HG03520 (cell line): ENCODE data around the gene IFT122.
"Not testable (repeated sequence)": the region's sequence is repeated elsewhere in the genome, so short reads cannot be mapped to it uniquely, and the experiment has no call there.

ENCODE experiments used
- ATAC-seq: cut with Tn5 transposase; IDR thresholded peaks from one replicate; pipeline ENCODE4 v1.9.1; 2021; ENCODE audit warnings: mild to moderate bottlenecking, moderate library complexity; ENCODE audit not compliant: unreplicated experiment

The IFT122 gene

DNA sequence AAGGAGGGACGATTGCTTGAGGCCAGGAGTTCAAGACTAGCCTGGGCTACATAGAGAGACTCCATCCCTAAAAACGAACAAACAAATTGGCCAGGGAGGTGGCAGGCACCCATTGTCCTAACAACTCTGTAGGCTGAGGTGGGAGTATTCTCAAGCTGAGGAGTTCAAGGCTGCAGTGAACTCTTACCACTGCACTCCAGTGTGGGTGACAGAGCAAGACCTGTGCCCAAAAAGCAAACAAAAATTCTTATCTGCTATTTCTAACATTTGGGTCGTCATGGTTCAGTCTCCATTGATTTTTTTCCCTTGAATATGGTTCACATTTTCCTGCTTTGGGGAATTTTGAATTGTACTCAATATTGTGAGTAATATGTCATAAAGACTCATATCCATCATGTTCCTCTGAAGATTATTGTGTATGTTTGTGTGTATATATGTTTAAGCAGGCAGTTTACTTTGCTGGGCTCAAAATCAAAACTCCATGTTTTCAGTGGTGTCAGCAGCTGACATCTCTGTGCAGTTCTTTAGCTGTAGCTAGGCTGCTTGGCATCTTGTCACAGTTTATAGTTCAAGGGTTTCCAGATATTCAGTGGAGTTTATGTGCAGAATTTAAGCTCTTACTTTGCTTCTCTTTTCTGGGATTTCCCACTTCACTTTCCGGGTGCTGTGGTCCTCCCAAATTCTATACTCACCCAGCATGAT, 33.2 kb downstream of the IFT122 start:
- ATAC-seq, result no peak

DNA sequence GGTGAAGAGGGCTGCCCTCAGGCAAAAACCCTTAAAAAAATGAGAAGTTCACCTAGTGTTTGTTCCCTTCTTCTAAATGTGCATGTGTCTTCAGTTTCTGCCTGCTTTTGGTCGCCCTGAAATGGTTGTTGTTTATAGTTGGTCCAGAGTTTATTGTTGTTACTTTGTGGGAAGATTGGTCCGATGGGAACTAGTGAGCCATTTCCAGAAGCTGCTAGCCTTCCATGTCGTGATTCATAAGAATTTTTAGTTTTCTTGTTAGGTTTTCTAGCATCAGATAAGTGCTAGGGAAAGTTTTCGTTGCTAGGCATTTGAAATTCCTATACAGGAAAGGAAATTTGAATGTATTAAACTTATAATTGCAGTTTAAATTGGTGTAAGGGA, 33.7 kb downstream of the IFT122 start:
- no peak for ATAC-seq

DNA sequence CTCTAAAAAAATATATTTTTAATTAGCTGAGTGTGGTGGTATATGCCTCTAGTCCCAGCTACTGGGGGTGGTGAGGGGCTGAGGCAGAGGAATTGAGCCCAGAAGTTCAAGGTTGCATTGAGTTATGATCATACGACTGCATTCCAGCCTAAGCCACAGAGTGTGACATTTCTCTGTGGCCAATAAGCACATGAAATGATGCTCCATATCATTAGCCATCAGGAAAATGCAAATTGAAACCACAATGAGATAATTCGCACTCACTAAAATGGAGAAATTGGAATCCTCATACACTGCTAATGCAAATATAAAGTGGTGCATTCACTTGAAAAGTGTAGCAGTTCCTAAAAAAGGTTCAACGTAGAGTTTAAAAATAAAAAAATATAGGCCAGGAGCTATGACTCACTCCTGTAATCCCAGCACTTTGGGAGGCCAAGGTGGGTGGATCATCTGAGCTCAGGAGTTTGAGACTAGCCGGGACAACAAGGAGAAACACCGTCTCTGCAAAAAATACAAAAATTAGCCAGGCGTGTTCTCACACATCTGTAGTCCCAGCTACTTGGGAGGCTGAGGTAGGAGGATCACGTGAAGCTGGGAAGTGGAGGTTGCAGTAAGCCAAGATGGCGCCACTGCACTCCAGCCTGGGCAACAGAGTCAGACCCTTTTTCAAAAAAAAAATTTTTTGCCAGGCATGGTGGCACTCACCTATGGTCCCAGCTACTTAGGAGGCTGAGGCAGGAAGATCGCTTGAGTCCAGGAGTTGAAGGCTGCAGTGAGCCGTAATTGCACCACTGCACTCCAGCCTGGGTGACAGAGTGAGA, 35.2 kb downstream of the IFT122 start:
- ATAC-seq, result no peak

DNA sequence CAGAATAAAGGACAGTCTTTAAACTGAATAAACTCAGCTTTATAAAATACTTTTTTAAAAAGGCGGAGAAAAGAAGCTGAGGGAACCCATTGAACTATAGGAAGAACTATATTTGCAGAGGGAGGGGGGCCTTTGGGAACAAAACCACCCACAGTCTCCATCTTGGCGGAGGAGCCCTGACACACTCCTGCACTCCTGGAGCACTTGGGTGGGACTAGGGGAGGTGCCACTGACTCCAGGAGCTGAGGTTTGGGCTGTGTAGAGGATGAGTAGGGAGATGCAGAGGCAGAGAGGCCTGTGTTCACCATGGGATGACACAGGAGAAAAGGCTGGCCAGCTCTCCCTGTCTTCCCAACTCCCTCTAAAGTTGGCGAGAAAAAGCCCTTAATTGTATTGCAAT, 35.8 kb downstream of the IFT122 start:
- ATAC-seq, result no peak

DNA sequence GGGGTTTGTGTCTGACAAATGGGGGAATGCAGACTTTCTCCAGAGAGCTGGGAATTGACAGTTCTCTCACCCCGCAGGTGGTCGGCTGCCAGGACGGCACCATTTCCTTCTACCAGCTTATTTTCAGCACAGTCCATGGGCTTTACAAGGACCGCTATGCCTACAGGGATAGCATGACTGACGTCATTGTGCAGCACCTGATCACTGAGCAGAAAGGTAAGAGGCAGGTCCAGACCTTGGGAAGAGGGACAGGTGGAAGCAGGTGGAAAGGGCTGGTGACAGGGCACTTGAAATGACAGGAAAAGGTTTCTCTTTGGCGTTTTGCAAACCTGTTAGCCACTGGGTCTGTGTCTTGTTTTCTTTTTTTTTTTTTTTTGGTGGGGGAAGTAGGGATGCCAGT, 36.6 kb downstream of the IFT122 start:
- no peak for ATAC-seq

DNA sequence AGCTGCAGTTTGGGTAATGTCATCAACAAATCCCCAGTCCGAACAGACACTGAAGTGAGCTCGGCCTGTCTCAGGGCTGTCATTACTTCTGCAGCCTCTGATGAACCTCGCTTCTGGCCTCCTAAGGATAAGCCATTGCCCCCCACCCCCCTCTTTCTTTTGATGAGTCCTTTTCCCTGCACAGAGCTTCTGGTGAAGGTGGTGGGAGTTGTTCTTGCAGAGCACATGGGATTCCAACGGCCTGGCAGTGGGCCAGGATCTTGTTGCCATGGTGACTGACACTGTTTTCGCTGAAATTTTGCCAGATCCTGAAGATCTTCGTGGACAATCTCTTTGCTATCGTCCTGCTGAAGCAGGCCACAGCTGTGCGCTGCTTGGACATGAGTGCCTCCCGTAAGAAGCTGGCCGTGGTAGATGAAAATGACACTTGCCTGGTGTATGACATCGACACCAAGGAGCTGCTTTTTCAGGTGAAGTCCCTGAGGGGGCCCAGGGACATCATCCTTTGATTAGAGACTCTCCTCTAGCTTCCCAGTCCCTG, 41.3 kb downstream of the IFT122 start:
- not testable (repeated sequence) for ATAC-seq

DNA sequence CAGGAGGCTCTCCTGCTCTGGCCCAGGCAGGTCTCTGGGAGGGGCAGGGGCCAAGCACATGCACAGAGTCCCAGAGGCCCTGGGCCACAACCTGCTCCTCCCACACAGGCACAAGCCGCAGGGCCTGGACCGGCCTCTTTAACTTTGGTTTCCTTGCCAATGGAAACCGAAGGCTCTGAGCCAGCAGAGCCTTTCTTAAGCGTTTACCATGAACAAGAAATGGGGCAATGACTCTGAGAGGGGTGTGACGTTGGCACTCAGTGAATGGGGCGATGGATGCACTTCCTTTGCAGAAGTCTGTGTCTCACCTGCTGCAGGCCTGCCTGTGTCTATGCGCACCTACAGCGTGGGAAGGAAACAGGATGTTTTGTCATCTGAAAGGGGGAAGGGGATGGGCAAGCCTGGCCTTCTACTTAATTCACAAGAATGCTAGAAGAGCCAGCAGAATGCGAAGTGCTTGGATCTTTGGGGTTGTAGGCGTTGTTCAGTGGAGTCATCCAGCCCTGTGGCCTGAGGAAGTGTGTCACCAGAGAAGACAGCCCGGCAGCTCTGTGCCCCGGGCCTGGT, 41.8 kb downstream of the IFT122 start:
- no peak for ATAC-seq

DNA sequence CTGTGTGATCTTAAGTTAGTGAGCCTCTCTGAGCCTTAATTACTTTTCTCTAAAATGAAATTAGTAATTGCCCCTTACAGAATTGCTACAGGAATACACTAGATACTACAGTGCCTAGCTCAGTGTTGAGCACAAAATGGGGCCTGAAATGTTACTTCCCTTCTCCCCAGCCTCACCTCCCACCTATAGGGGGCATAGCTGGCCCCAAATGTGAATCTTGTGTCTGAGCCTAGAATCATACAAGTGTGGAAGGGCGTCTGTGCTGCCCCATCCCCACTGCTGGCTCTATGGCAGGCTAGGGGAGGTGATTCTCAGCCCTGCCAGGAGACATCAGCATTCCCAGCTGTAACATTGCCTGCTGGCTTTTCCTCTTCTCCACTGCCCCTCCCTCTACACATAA, 42.7 kb downstream of the IFT122 start:
- ATAC-seq, result no peak

DNA sequence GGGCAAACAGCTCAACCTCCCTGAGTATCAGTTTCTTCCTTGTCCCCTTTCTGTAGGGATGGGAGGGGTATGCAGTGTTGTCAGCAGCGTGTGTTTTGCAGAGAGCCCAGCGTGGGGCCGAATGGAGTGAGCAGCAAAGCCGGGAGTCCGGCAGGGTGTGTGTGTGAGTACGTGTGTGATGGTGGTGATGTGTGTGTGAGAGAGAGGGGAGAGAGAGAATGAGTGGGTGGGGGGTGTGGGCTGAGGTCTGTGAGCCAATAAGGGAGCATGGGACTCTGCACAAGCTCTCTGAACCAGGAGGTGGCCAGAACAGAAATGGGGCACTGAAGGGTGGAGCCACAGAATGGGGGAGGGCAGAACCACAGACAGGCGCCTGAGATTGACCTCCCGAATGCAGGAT, 43.8 kb downstream of the IFT122 start:
- ATAC-seq, result no peak

DNA sequence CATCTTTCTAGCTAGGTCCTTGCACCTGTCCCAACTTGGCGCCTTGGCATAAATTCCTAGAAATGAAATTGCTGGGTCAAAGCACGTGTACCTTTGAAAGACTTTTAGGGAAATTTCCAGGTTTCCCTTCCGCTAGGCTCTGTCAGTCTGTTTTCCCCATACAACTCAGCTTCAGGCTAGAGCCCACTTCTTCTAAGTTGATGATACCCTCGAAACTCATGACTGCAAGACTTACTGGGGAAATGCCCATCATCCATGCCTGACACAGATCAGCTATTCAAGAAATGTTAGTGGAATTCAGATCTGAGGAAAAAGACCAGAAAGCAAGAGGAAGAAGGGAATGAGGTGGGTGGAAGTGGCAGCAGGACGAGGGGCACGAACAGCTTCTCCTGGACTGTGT, 45.1 kb downstream of the IFT122 start:
- not testable (repeated sequence) for ATAC-seq

DNA sequence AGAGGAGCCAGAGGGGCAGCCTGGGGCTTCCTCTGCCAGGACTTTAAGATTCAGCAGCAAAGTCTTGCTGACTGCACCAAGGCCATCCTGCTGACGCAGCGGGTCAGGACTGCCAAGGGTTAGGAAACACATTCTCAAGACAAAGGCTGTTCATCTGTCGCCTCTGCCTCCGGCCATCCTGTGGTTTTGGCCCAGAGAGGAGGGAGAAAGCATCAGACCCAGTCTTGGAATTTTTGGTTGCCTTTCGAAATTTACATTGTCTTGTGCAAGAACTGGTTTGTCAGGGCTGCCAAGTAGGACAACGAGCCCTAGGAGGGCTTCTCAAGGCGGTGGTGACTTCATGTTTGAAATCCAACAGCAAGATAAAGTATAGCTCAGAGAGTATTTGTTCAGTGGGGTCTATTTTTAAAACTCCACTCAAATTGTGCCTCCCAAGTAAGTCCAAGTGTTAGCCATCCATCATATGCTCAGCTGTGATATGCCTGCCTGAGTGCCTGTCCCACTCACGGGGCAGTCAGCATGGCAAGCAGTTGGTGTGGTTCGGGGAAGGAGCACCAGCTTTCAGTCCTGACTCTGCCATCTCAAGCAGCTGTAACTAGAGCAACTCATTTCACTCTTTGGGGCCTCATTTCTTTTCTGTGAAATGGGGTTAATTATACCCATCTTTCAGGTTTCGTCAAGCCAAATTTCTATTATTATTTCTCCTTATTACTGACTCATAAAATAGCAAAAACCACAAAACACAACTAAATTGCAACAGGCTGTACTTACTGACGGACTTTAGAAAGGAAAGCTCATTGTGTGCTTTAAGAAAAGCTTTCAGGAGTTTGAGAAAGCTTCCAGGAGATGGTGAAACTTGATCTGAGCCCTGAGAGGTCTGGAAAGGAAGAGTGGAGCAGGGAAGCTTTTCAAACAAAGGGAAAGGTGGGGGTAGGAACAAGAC, 46.0 kb downstream of the IFT122 start:
- no peak for ATAC-seq

DNA sequence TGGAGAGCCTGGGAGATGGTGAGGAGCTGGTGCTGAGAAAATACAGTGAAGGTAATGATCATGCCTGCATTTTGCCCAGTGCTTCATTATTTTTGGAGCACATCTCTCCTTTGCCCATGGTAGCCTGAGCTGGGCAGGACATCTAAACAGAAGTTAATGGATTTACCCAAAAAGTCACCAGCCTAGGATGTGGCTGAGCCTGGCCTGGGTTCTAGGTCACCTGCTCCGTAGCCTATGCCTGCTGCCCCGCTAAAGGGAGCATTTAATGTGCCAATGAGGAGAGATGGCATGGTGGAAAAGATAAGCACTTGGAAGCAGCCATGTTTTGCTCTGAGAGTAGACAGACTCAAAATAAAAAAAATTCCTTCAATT, 46.6 kb downstream of the IFT122 start:
- ATAC-seq, result no peak

DNA sequence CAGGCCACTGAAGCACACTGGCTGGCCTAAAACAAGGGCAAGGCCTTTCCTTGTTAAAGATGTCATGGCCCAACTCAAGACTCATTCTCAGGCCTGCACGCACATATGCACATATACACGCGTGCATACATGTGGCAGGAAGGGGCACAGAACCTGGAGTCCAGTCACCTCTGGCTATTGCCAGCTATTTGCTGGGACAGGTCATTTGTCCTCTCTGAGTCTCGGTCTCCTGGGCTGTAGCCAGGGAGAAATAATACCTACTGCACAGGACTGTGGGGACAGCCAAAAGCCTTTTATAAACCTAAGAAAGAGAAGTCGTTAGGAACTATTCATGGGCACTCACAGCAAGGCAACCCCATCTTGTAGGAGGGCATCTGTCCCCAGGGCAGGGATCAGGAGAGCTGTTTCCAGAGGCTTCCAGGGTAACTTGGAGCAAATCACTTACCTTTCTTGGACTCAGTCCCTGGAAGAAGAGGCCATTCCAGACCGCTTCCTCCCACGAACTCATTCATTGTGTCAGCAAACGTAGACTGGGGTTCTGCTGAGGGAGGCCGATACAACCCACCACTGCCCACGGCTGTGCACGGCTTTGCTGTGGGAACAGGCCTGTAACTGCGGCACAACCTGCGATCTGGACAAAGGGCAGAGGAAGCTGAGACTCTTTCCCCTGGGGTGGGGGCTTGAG, 47.3 kb downstream of the IFT122 start:
- ATAC-seq, result no peak

DNA sequence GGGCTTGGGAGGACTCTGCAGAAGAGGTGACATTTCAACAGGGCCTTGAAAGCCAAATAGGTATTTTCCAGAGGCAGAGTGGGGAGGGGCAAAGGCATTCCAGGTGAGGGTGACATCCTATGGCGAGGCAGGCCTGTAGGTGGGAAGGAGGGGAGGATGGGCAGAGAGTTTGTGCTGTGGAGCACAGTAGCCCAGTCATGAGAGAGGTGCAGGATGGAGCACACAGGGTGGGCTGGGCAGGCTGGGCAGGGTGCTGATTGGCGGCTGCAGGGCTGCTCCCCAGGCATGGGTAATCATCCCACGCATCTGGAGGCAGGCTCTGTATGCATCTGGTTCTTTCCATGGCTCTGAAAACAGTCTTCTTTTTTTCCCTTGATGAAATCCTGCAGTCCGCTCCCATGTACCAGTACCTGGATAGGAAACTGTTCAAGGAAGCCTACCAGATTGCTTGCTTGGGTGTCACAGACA, 47.9 kb downstream of the IFT122 start:
- ATAC-seq, result not testable (repeated sequence)

DNA sequence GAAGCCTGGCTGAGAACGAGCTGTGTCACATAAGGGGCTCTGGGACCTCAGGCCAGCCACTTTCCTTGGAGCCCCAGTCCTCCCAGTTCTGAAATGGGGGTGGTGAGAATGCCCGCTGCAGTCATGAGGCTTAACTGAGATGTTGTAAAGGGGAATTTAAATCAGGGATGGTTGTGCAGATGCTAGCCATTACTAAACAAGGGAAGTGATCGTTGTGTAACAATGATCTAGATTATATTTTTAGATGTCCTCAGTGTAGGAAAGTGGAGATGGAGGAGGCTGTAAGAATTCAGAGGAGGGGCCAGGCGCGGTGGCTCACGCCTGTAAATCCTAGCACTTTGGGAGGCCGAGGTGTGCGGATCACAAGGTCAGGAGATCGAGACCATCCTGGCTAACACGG, 49.2 kb downstream of the IFT122 start:
- not testable (repeated sequence) for ATAC-seq

DNA sequence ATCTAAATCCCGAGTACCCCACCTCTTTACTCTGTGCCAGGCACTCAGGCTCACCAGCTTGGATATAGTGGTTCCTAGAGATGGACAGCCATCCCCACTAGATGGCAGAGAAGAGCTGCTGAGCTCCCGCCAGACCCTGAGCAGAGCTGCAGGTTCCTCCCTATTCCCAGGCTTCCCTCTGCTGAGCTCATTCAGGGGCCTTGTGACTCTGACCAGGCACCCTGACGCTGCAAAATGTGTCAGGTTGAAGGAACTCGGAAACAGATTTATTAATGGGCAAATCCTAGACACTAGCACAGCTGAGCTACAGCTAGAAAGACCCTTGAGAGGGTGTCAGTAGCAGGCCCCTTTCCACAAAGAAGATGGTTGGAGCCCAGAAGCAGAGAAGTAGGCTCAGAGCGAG, 50.2 kb downstream of the IFT122 start:
- peak; percentile 57 for ATAC-seq

DNA sequence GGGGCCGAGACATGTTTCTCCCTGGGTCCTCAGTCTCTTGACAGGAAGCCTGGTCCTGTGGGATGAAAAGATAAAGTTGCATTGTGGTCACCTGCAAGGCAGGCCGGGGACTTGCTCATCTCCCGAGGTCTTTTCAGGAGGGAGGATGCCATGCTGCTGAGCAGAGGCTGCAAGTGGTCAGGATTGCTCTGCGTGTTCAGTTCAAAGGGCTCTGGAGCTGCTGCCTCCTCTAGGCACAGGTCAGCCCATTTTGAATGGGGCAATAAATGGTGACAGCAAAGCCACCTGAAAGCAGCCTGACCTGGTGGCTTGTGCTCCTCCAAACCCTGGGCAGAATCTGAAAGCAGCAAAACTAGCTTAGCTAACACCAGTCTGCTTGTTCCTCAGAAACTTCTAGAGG, 51.1 kb downstream of the IFT122 start:
- ATAC-seq, result not testable (repeated sequence)

DNA sequence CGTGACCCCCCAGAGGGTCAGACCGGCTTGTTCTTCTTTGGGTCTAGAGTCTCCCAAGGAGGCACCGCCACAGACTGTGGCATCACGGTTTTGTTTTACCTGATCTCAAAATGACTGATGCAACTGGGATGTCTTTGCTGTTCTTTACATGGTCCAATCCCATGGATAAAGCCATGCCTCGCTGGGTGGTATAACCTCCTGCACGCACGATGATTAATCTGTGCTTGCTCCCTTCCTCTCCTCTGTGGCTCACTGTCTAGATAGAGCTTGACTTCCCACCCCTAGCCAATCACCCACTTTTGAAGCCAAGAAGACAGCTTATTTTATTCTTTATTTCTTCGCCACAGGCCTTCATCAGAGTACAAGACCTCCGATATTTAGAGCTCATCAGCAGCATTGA, 51.8 kb downstream of the IFT122 start:
- ATAC-seq, result no peak

DNA sequence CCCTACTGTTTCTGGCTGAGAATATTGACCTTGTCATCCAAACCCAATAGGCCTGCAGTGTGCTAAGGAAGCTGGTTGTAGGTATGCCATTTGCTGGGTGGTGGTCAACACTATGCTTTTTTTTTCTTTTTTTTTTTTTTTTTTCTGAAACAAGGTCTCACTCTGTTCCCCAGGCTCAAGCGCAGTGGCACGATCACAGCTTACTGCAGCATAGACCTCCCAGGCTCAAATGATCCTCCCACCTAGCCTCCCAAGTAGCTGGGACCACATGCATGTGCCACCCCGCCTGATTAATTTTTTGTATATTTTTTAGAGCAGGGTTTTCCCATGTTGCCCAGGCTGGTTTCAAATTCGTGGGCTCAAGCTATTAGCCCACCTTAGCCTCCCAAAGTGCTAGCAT, 52.7 kb downstream of the IFT122 start:
- ATAC-seq, result no peak

DNA sequence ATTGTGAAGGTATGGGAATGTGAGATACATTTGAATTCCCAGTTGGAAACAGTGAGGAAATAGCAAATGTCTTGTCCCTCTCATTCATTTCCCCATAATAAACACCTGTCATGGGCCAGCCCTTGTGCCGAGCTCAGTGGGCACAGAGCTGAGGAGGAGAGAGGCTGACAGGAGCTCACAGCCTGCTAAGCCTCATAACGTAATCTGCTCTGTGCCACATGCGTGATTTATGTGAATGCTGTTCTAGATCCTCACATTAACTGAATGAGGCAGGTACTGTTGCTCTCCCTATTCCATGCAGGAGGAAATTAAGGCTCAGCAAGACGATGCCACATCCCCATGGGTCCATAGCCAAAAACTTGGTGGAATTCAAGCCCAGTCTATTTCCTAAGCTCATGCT, 53.2 kb downstream of the IFT122 start:
- no peak for ATAC-seq
